Smooth muscle cell (in vitro differentiated cells): Measurements from ENCODE around the gene KIF5C. TPM values are rescaled to one million over a fixed set of nuclear protein-coding genes. Genes with fewer than 3 reads are reported as not detected.

Experiments
- DNase-seq: peaks from one replicate; lab custom pipeline; 2025; ENCODE audit not compliant: unreplicated experiment; lab: John Stamatoyannopoulos, UW
- H2AFZ ChIP-seq: fragments of 200-600 bp; sonication (generic); 2 replicates; pipeline ENCODE4 v1.6.0; 2016; ENCODE audit warnings: antibody characterized with exemption, low read depth, mild to moderate bottlenecking
- H3F3A ChIP-seq: fragments of 200-600 bp; sonication (generic); 2 replicates; pipeline ENCODE4 v1.6.0; 2017; ENCODE audit warnings: antibody characterized with exemption, low read depth
- H3K27ac ChIP-seq: fragments of 200-600 bp; sonication (generic); 2 replicates; pipeline ENCODE4 v1.5.1; 2016; ENCODE audit warnings: low read depth, mild to moderate bottlenecking
- H3K27me3 ChIP-seq: fragments of 200-600 bp; sonication (generic); 2 replicates; pipeline ENCODE4 v1.6.1; 2016; ENCODE audit warnings: low read depth, mild to moderate bottlenecking
- H3K36me3 ChIP-seq: fragments of 200-600 bp; sonication (generic); 2 replicates; pipeline ENCODE4 v1.5.1; 2016; ENCODE audit warnings: low read depth
- H3K4me1 ChIP-seq: fragments of 200-600 bp; sonication (generic); 2 replicates; pipeline ENCODE4 v1.5.1; 2016; ENCODE audit warnings: low read depth
- H3K4me2 ChIP-seq: fragments of 200-600 bp; sonication (generic); 2 replicates; pipeline ENCODE4 v1.6.0; 2016; ENCODE audit warnings: mild to moderate bottlenecking
- H3K4me3 ChIP-seq: fragments of 200-600 bp; sonication (generic); 2 replicates; pipeline ENCODE4 v1.5.1; 2016; ENCODE audit warnings: mild to moderate bottlenecking
- H3K79me2 ChIP-seq: fragments of 200-600 bp; sonication (generic); 2 replicates; pipeline ENCODE4 v1.6.0; 2016; ENCODE audit warnings: low read depth, mild to moderate bottlenecking
- H3K9ac ChIP-seq: fragments of 200-600 bp; sonication (generic); 2 replicates; pipeline ENCODE4 v1.6.0; 2016; ENCODE audit warnings: low read depth
- H3K9me3 ChIP-seq: fragments of 200-600 bp; sonication (generic); replicated peaks from 2 replicates; pipeline ENCODE4 v1.5.1; 2016; ENCODE audit warnings: low read depth
- H4K20me1 ChIP-seq: fragments of 200-600 bp; sonication (generic); 2 replicates; pipeline ENCODE4 v1.6.0; 2016; ENCODE audit warnings: low read depth
- CTCF ChIP-seq: fragments of 200-600 bp; sonication (generic); IDR thresholded peaks from 2 replicates; pipeline ENCODE4 v1.5.1; 2017; ENCODE audit warnings: borderline replicate concordance, mild to moderate bottlenecking, antibody characterized with exemption; ENCODE audit not compliant: insufficient read depth, poor library complexity, severe bottlenecking
- WGBS: methylation state at CpG from one replicate; pipeline ENCODE4 v1.1.7; 2016; ENCODE audit warnings: low lambda C conversion rate; 5-methylcytosine and 5-hydroxymethylcytosine counted together
- polyA plus RNA-seq: library from polyadenylated mRNA; unstranded; fragments of >200 nt; fragmentation: Nextera tagmentation; extraction: Ambion mirVana; gene quantifications from 2 replicates; pipeline ENCODE4 v1.2.1, GENCODE V29; 2016
- total RNA-seq: library from RNA; depleted of rRNA; stranded (reverse); fragments of >200 nt; gene quantifications from 2 replicates; pipeline ENCODE4 v1.2.3, GENCODE V29; 2014

KIF5C gene
- total and polyA plus RNA-seq, 2 experiments from 2014 or later: 0.09 to 1.4 TPM

DNA sequence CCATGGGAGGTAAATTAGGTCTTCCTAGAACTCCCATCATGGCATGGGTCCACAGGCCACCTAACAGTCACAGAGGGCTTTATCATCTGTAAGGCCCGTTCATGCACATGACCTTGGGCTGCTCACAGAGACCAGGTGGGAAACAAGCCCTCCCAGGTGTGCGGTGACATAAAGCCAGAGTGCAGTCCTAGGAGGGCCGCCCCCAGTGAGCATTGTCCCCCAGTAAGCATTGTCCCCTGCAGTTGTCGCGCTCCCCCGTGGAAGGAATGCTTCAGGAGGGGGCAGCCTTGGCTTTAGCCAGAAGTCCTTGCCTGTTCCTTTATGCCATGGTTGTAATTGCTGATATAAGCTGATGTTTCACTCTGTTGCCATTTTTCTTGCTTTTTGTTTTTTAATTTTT is 121.8 kb downstream of the KIF5C start:
- H3K9ac ChIP-seq: no peak overlapping the region
- WGBS: 96% methylated on average over 6 of the region's 6 CpGs
- no peaks in the 10 kb centered on the region for H3K36me3 ChIP-seq
- no peak for DNase-seq
- no peak overlapping the region for H2AFZ ChIP-seq
- no peak overlapping the region for H3K4me2 ChIP-seq
- H3K79me2 ChIP-seq: no peaks in the 10 kb centered on the region
- H3K27ac ChIP-seq: no peak overlapping the region
- peaks cover 16% of the 10 kb centered on the region for H3K4me1 ChIP-seq
- no peaks in the 10 kb centered on the region for H3K27me3 ChIP-seq
- no peaks in the 10 kb centered on the region for H3F3A ChIP-seq
- H4K20me1 ChIP-seq: no peaks in the 10 kb centered on the region
- no peaks in the 10 kb centered on the region for H3K9me3 ChIP-seq
- TF ChIP-seq CTCF: no peak
- H3K4me3 ChIP-seq: no peak overlapping the region

- H3K36me3 ChIP-seq: no peaks in the 10 kb centered on the region
- no peaks in the 10 kb centered on the region for H3K9me3 ChIP-seq
- H3K27ac ChIP-seq: no peak overlapping the region
- H3K79me2 ChIP-seq: no peaks in the 10 kb centered on the region
- no peaks in the 10 kb centered on the region for H3K27me3 ChIP-seq
- no peaks in the 10 kb centered on the region for H4K20me1 ChIP-seq
- DNase-seq: no peak
- H2AFZ ChIP-seq: no peak overlapping the region
- 97% methylated on average over 16 of the region's 16 CpGs for WGBS
- H3F3A ChIP-seq: no peaks in the 10 kb centered on the region
- no peak overlapping the region for H3K9ac ChIP-seq
- no peak for TF ChIP-seq CTCF
- H3K4me2 ChIP-seq: no peak overlapping the region
- no peak overlapping the region for H3K4me3 ChIP-seq
- peaks cover 16% of the 10 kb centered on the region for H3K4me1 ChIP-seq
These were observed 123.3 kb downstream of the KIF5C start for GRCh38 chr2:148998165-148998830.

GRCh38 chr2:148998831-148999200 is 123.8 kb downstream of the KIF5C start:
- Histone ChIP-seq H3K4me2 (no peak overlapping the region), H3K79me2 (no peaks in the 10 kb centered on the region), H3K9me3 (no peaks in the 10 kb centered on the region), H3F3A (no peaks in the 10 kb centered on the region), H4K20me1 (no peaks in the 10 kb centered on the region), H3K36me3 (no peaks in the 10 kb centered on the region), H3K9ac (no peak overlapping the region), H3K27me3 (no peaks in the 10 kb centered on the region), H2AFZ (no peak overlapping the region), H3K27ac (no peak overlapping the region), H3K4me1 (peaks cover 16% of the 10 kb centered on the region), H3K4me3 (no peak overlapping the region)
- 89% methylated on average over 4 of the region's 4 CpGs for WGBS
- TF ChIP-seq CTCF: no peak
- DNase-seq: no peak

GRCh38 chr2:148999451-148999921 is 124.5 kb downstream of the KIF5C start:
- Histone ChIP-seq H3K4me1 (peaks cover 16% of the 10 kb centered on the region), H3K9ac (no peak overlapping the region), H3K4me2 (peak overlapping the region; percentile 80), H4K20me1 (no peaks in the 10 kb centered on the region), H2AFZ (peak overlapping the region; percentile 2), H3K36me3 (no peaks in the 10 kb centered on the region), H3K27ac (no peak overlapping the region), H3K9me3 (no peaks in the 10 kb centered on the region), H3K79me2 (no peaks in the 10 kb centered on the region), H3K4me3 (no peak overlapping the region), H3K27me3 (no peaks in the 10 kb centered on the region), H3F3A (no peaks in the 10 kb centered on the region)
- no peak for DNase-seq
- TF ChIP-seq CTCF: no peak
- WGBS: 20% methylated on average over 7 of the region's 7 CpGs
